Stimulated activated CD8-positive, alpha-beta memory T cell treated with anti-CD3 and anti-CD28 coated beads, Interleukin-4, amount 100 ng/mL, for 24 hours (primary cell): ENCODE results near the gene AOC2.
"Not testable (repeated sequence)": the region's sequence is repeated elsewhere in the genome, so short reads cannot be mapped to it uniquely, and the experiment has no call there.

Experiments used
- DNase-seq: peaks from one replicate; pipeline ENCODE4 v3.0.0-alpha.2; 2020; ENCODE audit warnings: low read depth

The AOC2 gene

GRCh38 chr17:42832934-42833766 is 11.2 kb upstream of the AOC2 start, which contains the start of gene PSME3:
Gene PSME3, plus strand, starts transcription at chr17:42833397. Its CDS starts 235 bp downstream, at chr17:42833632.
- DNase-seq = peak; percentile 84

GRCh38 chr17:42833767-42834422 is 10.5 kb upstream of the AOC2 start:
- no peak for DNase-seq

GRCh38 chr17:42835732-42836131 is 8.6 kb upstream of the AOC2 start:
- no peak for DNase-seq

- no peak for DNase-seq
Observed at GRCh38 chr17:42841975-42842685, 2.2 kb upstream of the AOC2 start.

- DNase-seq = no peak
Observed at GRCh38 chr17:42843358-42843934, 934 bp upstream of the AOC2 start.

GRCh38 chr17:42844761-42845555 is 578 bp downstream of the AOC2 start:
- DNase-seq = no peak

GRCh38 chr17:42845556-42845917 is 1.2 kb downstream of the AOC2 start:
- DNase-seq = no peak

- DNase-seq = no peak
Observed at GRCh38 chr17:42845918-42846593, 1.7 kb downstream of the AOC2 start.

- no peak for DNase-seq
Observed at GRCh38 chr17:42846594-42847280, 2.4 kb downstream of the AOC2 start.

GRCh38 chr17:42848093-42848492 is 3.7 kb downstream of the AOC2 start:
- DNase-seq = no peak

GRCh38 chr17:42849031-42849430 is 4.7 kb downstream of the AOC2 start:
- DNase-seq = no peak

- DNase-seq = no peak
Observed at GRCh38 chr17:42849451-42850181, 5.2 kb downstream of the AOC2 start.

- no peak for DNase-seq
Observed at GRCh38 chr17:42850954-42851353, 6.6 kb downstream of the AOC2 start, which contains the start of gene AOC3. Gene AOC3, plus strand, starts transcription at chr17:42851199. Its CDS starts 145 bp downstream, at chr17:42851344.

GRCh38 chr17:42851371-42852240 is 7.2 kb downstream of the AOC2 start:
- not testable (repeated sequence) for DNase-seq

- no peak for DNase-seq
Observed at GRCh38 chr17:42852351-42852750, 8.0 kb downstream of the AOC2 start.

GRCh38 chr17:42853004-42853403 is 8.6 kb downstream of the AOC2 start:
- DNase-seq = no peak

GRCh38 chr17:42853597-42853967 is 9.2 kb downstream of the AOC2 start:
- no peak for DNase-seq

GRCh38 chr17:42853968-42854790 is 9.8 kb downstream of the AOC2 start:
- no peak for DNase-seq
